WERI-Rb-1 (cell line): ENCODE data around the gene MICU1.

Source experiments
- DNase-seq: peaks from one replicate; pipeline ENCODE4 v3.0.0-alpha.2; 2020
- H3K27ac ChIP-seq: fragments of 250-450 bp; sonication (Bioruptor Pico); 2 replicates; pipeline ENCODE4 v1.5.1; 2020; ENCODE audit warnings: mild to moderate bottlenecking, moderate library complexity
- H3K27me3 ChIP-seq: fragments of 250-450 bp; sonication (Bioruptor Pico); 2 replicates; pipeline ENCODE4 v1.5.1; 2021; ENCODE audit warnings: mild to moderate bottlenecking, low read depth, moderate library complexity; ENCODE audit not compliant: insufficient read depth, severe bottlenecking
- H3K36me3 ChIP-seq: fragments of 250-450 bp; sonication (Bioruptor Pico); 2 replicates; pipeline ENCODE4 v1.5.1; 2020; ENCODE audit warnings: mild to moderate bottlenecking, moderate library complexity
- H3K4me3 ChIP-seq: 2 replicates; pipeline ENCODE4 v1.5.1; 2011; ENCODE audit warnings: low read depth, mild to moderate bottlenecking, control low read depth, low read length
- H3K9me3 ChIP-seq: fragments of 250-450 bp; sonication (Bioruptor Pico); 2 replicates; pipeline ENCODE4 v1.5.1; 2021; ENCODE audit warnings: mild to moderate bottlenecking, moderate library complexity; ENCODE audit not compliant: severe bottlenecking
- CTCF ChIP-seq: IDR thresholded peaks from 2 replicates; pipeline ENCODE4 v1.5.1; 2011; ENCODE audit warnings: low read depth, mild to moderate bottlenecking, control low read depth, inconsistent platforms, low read length

Gene MICU1

GRCh38 chr10:72332423-72333111, 293.3 kb downstream of the MICU1 start:
- Histone ChIP-seq H3K4me3 (no peak overlapping the region), H3K27me3 (no peaks in the 10 kb centered on the region), H3K27ac (peak overlapping the region; percentile 12; the same call in 1 of the 2 replicates), H3K9me3 (no peaks in the 10 kb centered on the region), H3K36me3 (peaks cover 36% of the 10 kb centered on the region)
- TF ChIP-seq CTCF = no peak
- peak; percentile 53 for DNase-seq

GRCh38 chr10:72331575-72332422, 294.1 kb downstream of the MICU1 start:
- no peak for DNase-seq

GRCh38 chr10:72330069-72330426, 295.8 kb downstream of the MICU1 start:
- Histone ChIP-seq H3K36me3 (peaks cover 15% of the 10 kb centered on the region), H3K9me3 (no peaks in the 10 kb centered on the region), H3K4me3 (no peak overlapping the region), H3K27me3 (no peaks in the 10 kb centered on the region), H3K27ac (no peak overlapping the region)
- DNase-seq = no peak
- TF ChIP-seq CTCF = no peak

More at GRCh38 chr10:72331575-72332422, 294.1 kb downstream of the MICU1 start:
- no peak overlapping the region for H3K4me3 ChIP-seq
- TF ChIP-seq CTCF = no peak
- no peak overlapping the region for H3K27ac ChIP-seq
- H3K36me3 ChIP-seq = peaks cover 32% of the 10 kb centered on the region
- no peaks in the 10 kb centered on the region for H3K27me3 ChIP-seq
- no peaks in the 10 kb centered on the region for H3K9me3 ChIP-seq

GRCh38 chr10:72329290-72330068, 296.4 kb downstream of the MICU1 start:
- H3K36me3 ChIP-seq = peaks cover 9% of the 10 kb centered on the region
- no peak for TF ChIP-seq CTCF
- no peak for DNase-seq
- peak overlapping the region; percentile 18; the same call in 1 of the 2 replicates for H3K27ac ChIP-seq
- H3K9me3 ChIP-seq = no peaks in the 10 kb centered on the region
- no peak overlapping the region for H3K4me3 ChIP-seq
- H3K27me3 ChIP-seq = no peaks in the 10 kb centered on the region

- H3K27me3 ChIP-seq = no peaks in the 10 kb centered on the region
- DNase-seq = no peak
- H3K9me3 ChIP-seq = no peaks in the 10 kb centered on the region
- H3K4me3 ChIP-seq = no peak overlapping the region
- H3K27ac ChIP-seq = no peak overlapping the region; the same call in 1 of the 2 replicates
- TF ChIP-seq CTCF = no peak
- H3K36me3 ChIP-seq = peaks cover 9% of the 10 kb centered on the region
Measured at GRCh38 chr10:72328829-72329204, 297.1 kb downstream of the MICU1 start.
